Prostate gland (tissue), 2 donors: ENCODE data around the gene JAKMIP3. TPM values are rescaled to one million over a fixed set of nuclear protein-coding genes. Genes with fewer than 3 reads are reported as not detected.

ENCODE experiments used
- DNase-seq: peaks from one replicate; pipeline ENCODE4 v3.0.0-alpha.2; 2019; ENCODE audit warnings: low spot score
- H3K27ac ChIP-seq, 2 donors: fragments of 200-600 bp; sonication (generic); 2 replicates each; pipeline ENCODE4 v1.5.1; 2017 to 2019
- H3K27me3 ChIP-seq: fragments of 200-600 bp; sonication (generic); replicated peaks from 2 replicates; pipeline ENCODE4 v1.5.1; 2019; ENCODE audit not compliant: insufficient read depth
- H3K36me3 ChIP-seq, 2 donors: fragments of 200-600 bp; sonication (generic); 1 replicate in 1 of 2; 2 replicates in 1 of 2; pipeline versions ENCODE4 v1.5.1 to v1.8.1; 2017 to 2019
- H3K4me1 ChIP-seq: fragments of 200-600 bp; sonication (generic); replicated peaks from 2 replicates; pipeline ENCODE4 v1.5.1; 2019
- H3K4me3 ChIP-seq, 2 donors: fragments of 200-600 bp; sonication (generic); 2 replicates each; pipeline ENCODE4 v1.5.1; 2017 to 2019
- H3K9me3 ChIP-seq: fragments of 200-600 bp; sonication (generic); 2 replicates; pipeline ENCODE4 v1.5.1; 2017
- POLR2A ChIP-seq: fragments of 450-650 bp; IDR thresholded peaks from one replicate; pipeline ENCODE4 v1.6.1; 2016; ENCODE audit warnings: antibody characterized with exemption, mild to moderate bottlenecking
- POLR2AphosphoS5 ChIP-seq: sonication (generic); formaldehyde crosslinking; IDR thresholded peaks from one replicate; pipeline ENCODE4 v1.6.1; 2017; ENCODE audit warnings: antibody characterized with exemption
- WGBS: methylation state at CpG from one replicate; pipeline ENCODE4 v1.1.5; 2018; 5-methylcytosine and 5-hydroxymethylcytosine counted together
- intact Hi-C: fragments of 100-400 bp; cut with DNase I; formaldehyde crosslinking; loops from one replicate; pipeline ENCODE4 v1.14.2; 2022
- total RNA-seq, 2 donors: library from RNA; depleted of rRNA; stranded (reverse); fragments of >200 nt; gene quantifications; one replicate each; pipeline ENCODE4 v1.1.0, GENCODE V29; 2016
- TF ChIP-seq, protein P1 (sequence below), 4 experiments: fragments of 200-600 bp in 2 of 4; fragments of 450-650 bp in 2 of 4; sonication (generic) in 2 of 4; IDR thresholded peaks; 1 replicate in 3 of 4; 2 replicates in 1 of 4; pipeline ENCODE4 v1.5.1; 2016 to 2019; ENCODE audit warnings: antibody characterized with exemption in 4 of 4, mild to moderate bottlenecking in 2 of 4, moderate library complexity in 2 of 4

The JAKMIP3 gene
- total RNA-seq, 2 donors from 2014 or later, result 2.6 to 3.4 TPM

DNA sequence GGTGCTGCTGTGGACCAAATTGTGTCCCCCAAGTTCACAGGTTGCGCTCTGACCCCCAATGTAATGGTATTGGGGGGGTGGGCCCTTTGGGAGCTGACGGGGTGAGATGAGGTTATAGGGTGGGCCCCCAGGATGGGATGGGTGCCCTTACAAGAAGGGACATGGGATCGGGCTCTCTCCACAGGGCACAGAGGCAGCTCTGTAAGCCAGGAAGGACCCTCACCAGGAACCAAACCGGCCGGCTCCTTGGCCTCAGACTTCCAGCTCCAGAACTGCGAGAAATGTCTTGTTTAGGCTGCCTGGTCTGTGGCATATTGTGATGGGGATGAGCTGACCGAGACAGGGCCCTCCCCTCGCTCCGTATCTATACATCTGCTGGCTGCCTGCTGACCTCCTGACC lies 25.7 kb upstream of the JAKMIP3 start:
- H3K4me1 ChIP-seq, result no peaks in the 10 kb centered on the region
- DNase-seq, result no peak
- 75% methylated on average over 9 of the region's 9 CpGs for WGBS
- H3K9me3 ChIP-seq, result no peaks in the 10 kb centered on the region
- H3K27ac ChIP-seq, result no peak overlapping the region
- no peak overlapping the region for H3K4me3 ChIP-seq
- no peaks in the 10 kb centered on the region for H3K36me3 ChIP-seq
- no peak for TF ChIP-seq POLR2A
- TF ChIP-seq, protein P1, sequence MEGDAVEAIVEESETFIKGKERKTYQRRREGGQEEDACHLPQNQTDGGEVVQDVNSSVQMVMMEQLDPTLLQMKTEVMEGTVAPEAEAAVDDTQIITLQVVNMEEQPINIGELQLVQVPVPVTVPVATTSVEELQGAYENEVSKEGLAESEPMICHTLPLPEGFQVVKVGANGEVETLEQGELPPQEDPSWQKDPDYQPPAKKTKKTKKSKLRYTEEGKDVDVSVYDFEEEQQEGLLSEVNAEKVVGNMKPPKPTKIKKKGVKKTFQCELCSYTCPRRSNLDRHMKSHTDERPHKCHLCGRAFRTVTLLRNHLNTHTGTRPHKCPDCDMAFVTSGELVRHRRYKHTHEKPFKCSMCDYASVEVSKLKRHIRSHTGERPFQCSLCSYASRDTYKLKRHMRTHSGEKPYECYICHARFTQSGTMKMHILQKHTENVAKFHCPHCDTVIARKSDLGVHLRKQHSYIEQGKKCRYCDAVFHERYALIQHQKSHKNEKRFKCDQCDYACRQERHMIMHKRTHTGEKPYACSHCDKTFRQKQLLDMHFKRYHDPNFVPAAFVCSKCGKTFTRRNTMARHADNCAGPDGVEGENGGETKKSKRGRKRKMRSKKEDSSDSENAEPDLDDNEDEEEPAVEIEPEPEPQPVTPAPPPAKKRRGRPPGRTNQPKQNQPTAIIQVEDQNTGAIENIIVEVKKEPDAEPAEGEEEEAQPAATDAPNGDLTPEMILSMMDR (IDR thresholded peaks at IDR 0.05), result no peak
- no peak for TF ChIP-seq POLR2AphosphoS5
- no peaks in the 10 kb centered on the region for H3K27me3 ChIP-seq
- intact Hi-C loops, result no loop called here

DNA sequence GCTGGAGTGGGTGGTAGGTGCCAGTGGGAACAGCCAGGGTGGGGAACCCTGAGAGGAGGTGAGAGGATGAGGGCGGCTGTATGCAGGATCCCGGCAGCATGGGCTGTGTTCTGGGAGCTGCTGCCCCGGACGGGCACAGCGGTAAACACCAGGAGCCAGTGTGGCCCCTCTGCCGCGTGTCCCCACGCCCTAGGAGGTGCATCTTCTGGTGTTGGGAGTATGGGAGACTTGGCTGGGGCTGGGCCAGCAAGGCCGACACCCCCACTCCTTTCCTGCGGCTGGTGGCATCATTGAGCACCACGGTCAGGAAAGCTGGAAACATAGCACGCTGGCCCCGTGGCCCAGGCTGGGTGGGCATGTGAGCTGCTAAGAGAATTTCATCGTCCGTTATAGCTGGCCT lies 24.4 kb upstream of the JAKMIP3 start:
- Histone ChIP-seq H3K9me3 (no peaks in the 10 kb centered on the region), H3K36me3 (no peaks in the 10 kb centered on the region), H3K27ac (no peak overlapping the region), H3K4me3 (no peak overlapping the region), H3K27me3 (no peaks in the 10 kb centered on the region), H3K4me1 (no peaks in the 10 kb centered on the region)
- DNase-seq, result no peak
- 87% methylated on average over 15 of the region's 15 CpGs for WGBS
- intact Hi-C loops, result no loop called here
- TF ChIP-seq POLR2A, result no peak
- TF ChIP-seq POLR2AphosphoS5, result no peak
- TF ChIP-seq, protein P1 (IDR thresholded peaks at IDR 0.05), result no peak

DNA sequence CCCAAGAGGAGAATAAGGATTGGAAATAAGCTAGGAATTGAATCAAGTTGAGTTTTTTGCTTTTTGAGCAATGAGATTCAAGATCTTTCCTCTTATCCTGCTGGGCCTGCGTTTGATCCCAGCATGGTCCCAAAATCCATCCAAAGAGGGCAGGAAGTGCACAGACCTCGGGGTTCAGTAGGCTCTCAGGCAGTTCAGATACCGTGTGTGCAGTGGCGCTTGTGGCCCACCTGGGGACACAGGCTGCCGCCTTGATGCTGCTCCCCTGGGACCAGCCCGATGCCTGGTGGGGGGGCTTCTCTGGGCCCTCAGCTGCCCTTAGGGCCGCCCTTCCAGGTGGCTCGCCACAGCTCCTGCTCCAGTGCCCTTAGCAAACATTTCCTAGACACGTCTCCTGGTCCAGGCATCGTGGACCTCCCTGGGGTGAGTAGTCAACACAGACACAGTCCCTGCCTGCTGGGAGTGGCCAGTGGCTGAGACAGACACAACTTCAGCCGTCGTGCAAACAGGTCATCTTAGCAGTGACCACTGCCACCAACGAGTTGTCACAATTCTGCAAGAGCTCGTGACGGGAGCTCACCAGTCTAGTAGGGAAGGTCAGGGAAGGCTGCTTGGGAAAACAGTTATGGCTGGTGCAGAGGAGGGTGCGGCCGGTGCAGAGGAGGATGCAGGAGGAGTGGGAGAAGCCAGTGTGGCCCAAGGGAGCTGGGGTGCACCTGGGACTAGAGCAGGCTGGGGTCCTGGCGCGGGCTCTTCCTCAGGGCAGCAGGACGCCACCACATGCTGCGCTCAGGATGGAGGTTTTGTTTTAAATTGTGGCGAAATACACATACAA lies 21.7 kb upstream of the JAKMIP3 start:
- Histone ChIP-seq H3K27ac (no peak overlapping the region), H3K4me1 (no peaks in the 10 kb centered on the region), H3K36me3 (no peaks in the 10 kb centered on the region), H3K4me3 (no peak overlapping the region), H3K9me3 (no peaks in the 10 kb centered on the region), H3K27me3 (no peaks in the 10 kb centered on the region)
- TF ChIP-seq POLR2AphosphoS5 (no peak), POLR2A (no peak)
- TF ChIP-seq, protein P1 (IDR thresholded peaks at IDR 0.05), result no peak
- DNase-seq, result no peak
- WGBS, result 62% methylated on average over 22 of the region's 22 CpGs
- intact Hi-C loops, result no loop called here

DNA sequence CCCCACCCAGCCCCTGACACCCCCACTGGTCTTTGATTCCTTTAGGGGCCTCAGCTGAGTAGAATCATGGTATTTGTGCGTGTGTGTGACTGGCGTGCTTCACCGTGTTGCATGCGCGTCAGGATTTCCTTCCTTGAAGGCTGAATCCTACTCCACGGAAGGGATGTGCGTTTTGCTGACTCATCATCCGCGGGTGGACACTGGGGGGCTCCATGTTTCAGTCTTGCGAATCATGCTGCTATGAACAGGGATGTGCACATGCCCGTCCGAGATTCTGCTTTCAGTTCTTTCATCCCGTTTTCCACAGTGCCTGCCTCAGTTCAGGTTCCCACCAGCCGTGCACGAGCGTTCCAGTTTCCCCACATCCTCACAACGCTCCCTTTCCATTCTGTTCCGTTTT lies 20.9 kb upstream of the JAKMIP3 start:
- H3K36me3 ChIP-seq, result no peaks in the 10 kb centered on the region
- H3K9me3 ChIP-seq, result no peaks in the 10 kb centered on the region
- DNase-seq, result no peak
- no peaks in the 10 kb centered on the region for H3K27me3 ChIP-seq
- no peak overlapping the region for H3K27ac ChIP-seq
- no peaks in the 10 kb centered on the region for H3K4me1 ChIP-seq
- 86% methylated on average over 18 of the region's 18 CpGs for WGBS
- TF ChIP-seq, protein P1 (IDR thresholded peaks at IDR 0.05), result no peak
- no peak for TF ChIP-seq POLR2AphosphoS5
- no peak for TF ChIP-seq POLR2A
- H3K4me3 ChIP-seq, result no peak overlapping the region
- intact Hi-C loops, result no loop called here

DNA sequence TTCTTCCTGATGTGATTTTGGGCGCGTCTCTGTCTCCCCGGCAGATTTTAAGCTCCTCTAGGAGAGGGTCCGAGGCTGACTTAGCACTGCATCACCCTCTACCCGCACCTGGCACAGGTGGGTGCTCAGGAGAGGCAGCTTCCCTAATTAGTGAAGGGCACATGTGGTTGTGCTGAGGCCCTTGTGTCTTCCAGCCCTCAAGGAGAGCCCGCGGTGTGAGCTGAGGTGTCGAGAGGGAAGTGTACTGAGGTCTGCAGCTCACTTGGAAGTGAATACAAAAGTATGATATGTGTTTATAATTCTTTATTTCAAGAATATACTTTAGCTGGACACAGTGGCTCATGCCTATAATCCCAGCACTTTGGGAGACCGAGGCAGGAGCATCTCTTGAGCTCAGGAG lies 20.4 kb upstream of the JAKMIP3 start:
- WGBS, result 93% methylated on average over 9 of the region's 9 CpGs
- H3K27me3 ChIP-seq, result no peaks in the 10 kb centered on the region
- no peaks in the 10 kb centered on the region for H3K4me1 ChIP-seq
- TF ChIP-seq POLR2A (no peak), POLR2AphosphoS5 (no peak)
- TF ChIP-seq, protein P1 (IDR thresholded peaks at IDR 0.05), result no peak
- no peak overlapping the region for H3K4me3 ChIP-seq
- DNase-seq, result no peak
- intact Hi-C loops, result no loop called here
- H3K27ac ChIP-seq, result no peak overlapping the region
- no peaks in the 10 kb centered on the region for H3K36me3 ChIP-seq
- no peaks in the 10 kb centered on the region for H3K9me3 ChIP-seq
